ENCODE data around the gene CSF1.
A peak's percentile ranks its signal among the peaks of the same experiment; 100 is the strongest.

The CSF1 gene

DNA sequence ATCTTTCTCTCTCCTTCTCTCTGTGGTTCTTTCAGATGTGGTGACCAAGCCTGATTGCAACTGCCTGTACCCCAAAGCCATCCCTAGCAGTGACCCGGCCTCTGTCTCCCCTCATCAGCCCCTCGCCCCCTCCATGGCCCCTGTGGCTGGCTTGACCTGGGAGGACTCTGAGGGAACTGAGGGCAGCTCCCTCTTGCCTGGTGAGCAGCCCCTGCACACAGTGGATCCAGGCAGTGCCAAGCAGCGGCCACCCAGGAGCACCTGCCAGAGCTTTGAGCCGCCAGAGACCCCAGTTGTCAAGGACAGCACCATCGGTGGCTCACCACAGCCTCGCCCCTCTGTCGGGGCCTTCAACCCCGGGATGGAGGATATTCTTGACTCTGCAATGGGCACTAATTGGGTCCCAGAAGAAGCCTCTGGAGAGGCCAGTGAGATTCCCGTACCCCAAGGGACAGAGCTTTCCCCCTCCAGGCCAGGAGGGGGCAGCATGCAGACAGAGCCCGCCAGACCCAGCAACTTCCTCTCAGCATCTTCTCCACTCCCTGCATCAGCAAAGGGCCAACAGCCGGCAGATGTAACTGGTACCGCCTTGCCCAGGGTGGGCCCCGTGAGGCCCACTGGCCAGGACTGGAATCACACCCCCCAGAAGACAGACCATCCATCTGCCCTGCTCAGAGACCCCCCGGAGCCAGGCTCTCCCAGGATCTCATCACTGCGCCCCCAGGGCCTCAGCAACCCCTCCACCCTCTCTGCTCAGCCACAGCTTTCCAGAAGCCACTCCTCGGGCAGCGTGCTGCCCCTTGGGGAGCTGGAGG, 12.7 kb downstream of the CSF1 start:
- TF ChIP-seq, protein P1, sequence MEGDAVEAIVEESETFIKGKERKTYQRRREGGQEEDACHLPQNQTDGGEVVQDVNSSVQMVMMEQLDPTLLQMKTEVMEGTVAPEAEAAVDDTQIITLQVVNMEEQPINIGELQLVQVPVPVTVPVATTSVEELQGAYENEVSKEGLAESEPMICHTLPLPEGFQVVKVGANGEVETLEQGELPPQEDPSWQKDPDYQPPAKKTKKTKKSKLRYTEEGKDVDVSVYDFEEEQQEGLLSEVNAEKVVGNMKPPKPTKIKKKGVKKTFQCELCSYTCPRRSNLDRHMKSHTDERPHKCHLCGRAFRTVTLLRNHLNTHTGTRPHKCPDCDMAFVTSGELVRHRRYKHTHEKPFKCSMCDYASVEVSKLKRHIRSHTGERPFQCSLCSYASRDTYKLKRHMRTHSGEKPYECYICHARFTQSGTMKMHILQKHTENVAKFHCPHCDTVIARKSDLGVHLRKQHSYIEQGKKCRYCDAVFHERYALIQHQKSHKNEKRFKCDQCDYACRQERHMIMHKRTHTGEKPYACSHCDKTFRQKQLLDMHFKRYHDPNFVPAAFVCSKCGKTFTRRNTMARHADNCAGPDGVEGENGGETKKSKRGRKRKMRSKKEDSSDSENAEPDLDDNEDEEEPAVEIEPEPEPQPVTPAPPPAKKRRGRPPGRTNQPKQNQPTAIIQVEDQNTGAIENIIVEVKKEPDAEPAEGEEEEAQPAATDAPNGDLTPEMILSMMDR (IDR thresholded peaks at IDR 0.05; ENCODE audit: insufficient read depth, missing control alignments): peak; percentile 5
- DNase-seq (ENCODE audit: insufficient read length, low spot score) (no peak), FAIRE-seq (no peak)

DNA sequence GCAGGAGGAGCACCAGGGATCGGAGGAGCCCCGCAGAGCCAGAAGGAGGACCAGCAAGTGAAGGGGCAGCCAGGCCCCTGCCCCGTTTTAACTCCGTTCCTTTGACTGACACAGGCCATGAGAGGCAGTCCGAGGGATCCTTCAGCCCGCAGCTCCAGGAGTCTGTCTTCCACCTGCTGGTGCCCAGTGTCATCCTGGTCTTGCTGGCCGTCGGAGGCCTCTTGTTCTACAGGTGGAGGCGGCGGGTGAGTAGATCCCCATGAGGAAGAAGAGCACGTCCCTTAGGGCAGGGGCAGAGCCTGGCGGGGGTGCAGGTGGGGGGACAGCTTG, 13.3 kb downstream of the CSF1 start:
- FAIRE-seq: no peak
- DNase-seq (ENCODE audit: insufficient read length, low spot score): no peak

DNA sequence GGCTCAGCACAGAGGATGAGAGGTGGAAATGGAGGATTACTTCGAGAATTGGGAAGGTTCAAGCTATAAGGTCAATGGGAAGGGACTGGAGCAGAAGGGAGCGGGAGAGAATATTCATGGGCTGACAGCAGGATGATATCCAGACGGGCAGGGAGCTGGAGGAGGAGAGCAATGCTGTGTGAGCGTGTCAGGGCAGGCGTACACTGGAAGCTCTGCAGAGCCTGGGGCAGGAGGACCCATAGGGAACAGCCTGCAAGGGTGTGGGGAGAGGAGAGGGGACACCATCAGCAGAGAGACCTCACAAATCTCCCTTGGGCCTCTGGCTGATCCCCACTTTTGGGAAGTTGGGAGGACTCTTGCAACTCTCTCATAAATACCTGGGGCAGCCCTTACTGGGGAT, 13.7 kb downstream of the CSF1 start:
- TF ChIP-seq, protein P1 (IDR thresholded peaks at IDR 0.05; ENCODE audit: insufficient read depth, missing control alignments): no peak
- FAIRE-seq: no peak
- DNase-seq (ENCODE audit: insufficient read length, low spot score): no peak

More for the DNA sequence above, 13.3 kb downstream of the CSF1 start:
- TF ChIP-seq, protein P1 (IDR thresholded peaks at IDR 0.05; ENCODE audit: insufficient read depth, missing control alignments): no peak

DNA sequence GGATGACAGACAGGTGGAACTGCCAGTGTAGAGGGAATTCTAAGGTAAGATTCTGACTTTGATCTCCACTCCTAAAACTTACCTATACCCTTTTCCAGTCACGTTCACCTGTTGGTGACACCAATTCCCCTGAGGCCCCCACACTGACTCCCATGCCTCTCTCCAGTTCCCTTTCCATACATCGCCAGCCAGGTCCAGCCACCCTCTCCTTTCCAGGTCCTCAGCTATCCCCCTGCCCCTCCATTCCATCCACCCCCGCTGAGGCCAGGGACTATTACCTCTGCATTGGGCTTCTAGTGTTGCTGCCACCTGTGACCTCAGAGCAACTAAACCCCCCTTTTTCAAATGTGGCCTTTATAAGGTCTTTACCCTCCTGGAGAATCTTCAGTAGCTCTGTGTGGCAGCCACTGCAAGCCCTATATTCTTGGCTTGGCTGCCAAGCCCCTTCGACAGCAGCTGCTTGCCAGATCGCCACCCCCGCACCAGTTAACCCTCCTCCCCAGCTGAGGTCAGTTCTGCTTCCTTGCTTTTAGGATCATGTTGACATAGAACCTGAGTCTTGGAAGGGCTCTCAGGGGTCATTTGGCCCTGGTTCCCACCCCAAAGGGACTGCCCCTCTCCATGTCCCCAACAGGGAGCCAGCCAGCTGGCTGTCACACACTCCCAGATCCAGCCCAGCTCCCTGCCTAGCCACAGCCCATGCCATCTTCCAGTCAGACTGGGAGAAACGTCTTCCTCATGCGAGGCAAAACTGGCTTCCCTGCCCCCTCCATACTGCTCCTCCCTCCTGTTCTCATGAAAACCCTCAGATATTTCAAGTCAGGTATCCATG, 14.7 kb downstream of the CSF1 start:
- TF ChIP-seq, protein P1 (IDR thresholded peaks at IDR 0.05; ENCODE audit: insufficient read depth, missing control alignments): no peak
- DNase-seq (ENCODE audit: insufficient read length, low spot score) (peak; percentile 5), FAIRE-seq (no peak)

DNA sequence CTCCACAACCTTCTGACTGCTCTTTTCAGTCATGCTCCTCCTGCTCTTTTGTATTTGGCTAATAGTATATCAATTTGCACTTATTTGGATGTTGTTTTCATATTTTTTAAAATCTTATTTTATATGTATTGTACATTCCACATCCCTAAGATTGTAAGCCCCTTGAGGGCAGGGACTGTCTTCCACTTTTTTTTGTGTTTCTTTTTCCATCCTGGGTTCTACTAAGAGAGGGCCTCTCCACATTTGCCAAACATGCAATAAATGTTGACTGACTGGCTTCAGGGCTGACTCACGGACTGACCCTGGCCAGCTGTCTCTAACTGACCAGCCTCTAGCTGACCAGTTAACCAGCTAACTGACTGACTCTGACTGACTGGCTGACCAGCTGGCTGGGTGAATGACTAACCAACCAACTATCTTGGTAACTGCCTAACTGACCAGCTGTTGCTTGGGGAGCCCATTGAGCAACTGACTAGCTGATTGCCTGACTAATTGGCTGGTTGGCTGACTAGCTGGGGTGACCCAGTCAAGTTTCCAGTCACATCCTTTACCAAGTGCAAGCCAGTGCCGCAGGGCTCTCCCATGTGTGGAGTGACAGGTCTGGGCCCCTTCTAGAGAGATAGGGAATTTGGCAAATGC, 16.1 kb downstream of the CSF1 start:
- FAIRE-seq (no peak), DNase-seq (ENCODE audit: insufficient read length, low spot score) (no peak)
- TF ChIP-seq, protein P1 (IDR thresholded peaks at IDR 0.05; ENCODE audit: insufficient read depth, missing control alignments): no peak

DNA sequence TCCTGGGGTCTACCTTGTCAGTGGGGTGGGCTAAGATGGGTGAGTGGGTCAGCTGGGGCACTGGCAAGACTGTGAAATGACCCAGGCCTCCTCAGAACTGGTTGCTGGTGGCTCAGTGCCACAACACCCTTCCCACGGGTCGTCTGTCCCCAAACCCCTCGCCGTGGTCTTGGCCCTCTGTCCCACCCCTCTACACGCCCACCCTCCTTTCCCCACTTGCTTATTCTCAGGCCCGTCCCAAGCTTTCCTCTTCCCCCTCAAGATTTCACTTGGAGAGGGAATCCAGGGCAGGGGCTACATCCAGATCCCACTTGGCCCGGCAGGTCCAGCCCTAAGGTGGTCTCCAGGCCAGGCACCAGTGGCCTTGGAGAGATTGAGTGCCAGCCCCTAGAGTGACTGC, 16.7 kb downstream of the CSF1 start:
- DNase-seq (ENCODE audit: insufficient read length, low spot score) (no peak), FAIRE-seq (no peak)
- TF ChIP-seq, protein P1 (IDR thresholded peaks at IDR 0.05; ENCODE audit: insufficient read depth, missing control alignments): no peak
